ENCODE results near the gene GPR63. TPM values are rescaled to one million over a fixed set of nuclear protein-coding genes. Genes with fewer than 3 reads are reported as not detected.
"Not testable (repeated sequence)": the region's sequence is repeated elsewhere in the genome, so short reads cannot be mapped to it uniquely, and the experiment has no call there.

Gene GPR63
- polyA plus RNA-seq (2013): 0.99 and 1.0 TPM in 2 replicates

DNA sequence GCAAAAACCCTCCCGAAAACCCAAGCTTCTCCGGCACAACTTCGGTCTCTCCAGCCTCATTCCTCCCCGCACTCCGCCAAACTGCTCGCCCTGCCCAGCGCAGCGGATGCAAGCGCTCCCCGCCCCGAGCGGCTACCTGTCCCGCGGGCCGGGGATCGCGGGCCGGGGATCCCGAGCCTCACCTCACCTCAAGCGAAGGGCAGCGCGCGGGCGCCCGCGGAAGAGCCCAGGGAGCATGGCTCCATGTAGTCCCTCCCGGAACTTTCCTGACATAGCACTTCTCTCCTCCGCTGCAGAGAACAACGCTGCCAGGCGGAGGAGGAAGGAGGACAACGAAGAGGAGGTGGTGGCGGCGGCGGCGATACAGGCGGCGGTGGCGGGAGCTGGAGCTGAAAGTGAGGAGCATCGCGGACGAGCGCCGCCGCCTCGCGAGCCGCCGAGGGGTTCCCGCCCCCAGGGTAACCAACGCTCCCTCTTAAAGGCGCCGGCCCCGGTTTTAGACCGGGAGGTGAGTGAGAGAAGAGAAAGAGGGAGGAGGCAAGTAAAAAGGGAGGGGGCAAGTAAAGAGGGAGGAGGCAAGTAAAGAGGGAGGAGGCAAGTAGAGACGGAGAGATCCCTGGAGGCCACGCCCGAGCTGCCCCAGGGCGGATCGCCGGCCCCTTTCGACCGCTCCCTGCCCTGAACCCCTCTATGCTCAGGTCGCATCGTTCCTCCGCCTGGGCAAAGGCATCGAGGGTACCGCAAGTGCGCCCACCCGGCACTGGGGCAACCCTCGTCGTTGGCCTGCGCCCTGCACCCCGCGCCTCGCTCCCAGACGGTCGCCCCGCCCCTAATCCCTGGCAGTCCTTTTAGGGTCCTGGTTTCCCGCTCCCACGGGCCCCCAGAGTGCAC lies at the start of gene GPR63:
Gene GPR63 (minus strand): TSS at position 397 of the 891 bp plus-strand sequence. CDS start 37,746 bp downstream, outside the sequence.
- peak within 1 kb of the TSS; percentile 69 for H3K9ac ChIP-seq (ENCODE audit: low read length)
- no peaks in the 10 kb centered on the region for H3K9me3 ChIP-seq (ENCODE audit: insufficient read depth, low read depth, low read length)
- no CpG with 5 or more reads among the region's 80 CpGs for WGBS (ENCODE audit: extremely low coverage, insufficient coverage, insufficient read length)
- peak within 1 kb of the TSS; percentile 54 for H3K18ac ChIP-seq (ENCODE audit: low read length)
- H3K27me3 ChIP-seq (ENCODE audit: insufficient read depth, low read length): no peaks in the 10 kb centered on the region
- H3K4me1 ChIP-seq (ENCODE audit: control insufficient read depth in 1 of 2, insufficient read depth in 2 of 2, low read length in 2 of 2): no peaks in the 10 kb centered on the region
- no peaks in the 10 kb centered on the region for H3K36me3 ChIP-seq (ENCODE audit: control insufficient read depth in 1 of 2, insufficient read depth in 2 of 2, low read length in 2 of 2)
- peak within 1 kb of the TSS; percentile 46 for H4K91ac ChIP-seq (ENCODE audit: low read depth, low read length)
- peak within 1 kb of the TSS; percentile 30 for H2BK12ac ChIP-seq (ENCODE audit: low read length)
- H3K79me2 ChIP-seq (ENCODE audit: control insufficient read depth, insufficient read depth, low read length, poor library complexity): peaks cover 5% of the 10 kb centered on the region
- no peak within 1 kb of the TSS for H3K23ac ChIP-seq (ENCODE audit: low read length)
- peak within 1 kb of the TSS; percentile 99 for H3K4me2 ChIP-seq (ENCODE audit: low read length)
- no peak within 1 kb of the TSS for H2AK5ac ChIP-seq (ENCODE audit: low read length)
- peaks cover 4% of the 10 kb centered on the region for H3K79me1 ChIP-seq (ENCODE audit: low read length)
- peak within 1 kb of the TSS; percentile 51 for H2AFZ ChIP-seq (ENCODE audit: insufficient read depth, low read length, poor library complexity)
- H2BK120ac ChIP-seq (ENCODE audit: insufficient read depth, low read length, poor library complexity): peak within 1 kb of the TSS; percentile 33
- peak within 1 kb of the TSS; percentile 71 for H4K8ac ChIP-seq (ENCODE audit: low read depth, low read length)
- H3K4ac ChIP-seq (ENCODE audit: low read depth, low read length): no peak within 1 kb of the TSS
- peak within 1 kb of the TSS; percentile 65 for H3K14ac ChIP-seq (ENCODE audit: low read length)
- H2BK5ac ChIP-seq (ENCODE audit: low read depth, low read length, poor library complexity): no peak within 1 kb of the TSS
- peak; percentile 12 to 58 for DNase-seq
- H4K12ac ChIP-seq (ENCODE audit: low read depth, low read length): peak within 1 kb of the TSS; percentile 48
- peak within 1 kb of the TSS; percentile 81 for H3K4me3 ChIP-seq (ENCODE audit: low read depth, low read length)
- no peak within 1 kb of the TSS for H3K27ac ChIP-seq (ENCODE audit: low read depth, low read length)

GRCh38 chr6:96886519-96886918 lies 49.2 kb upstream of the GPR63 start:
- no peak overlapping the region for H3K4me2 ChIP-seq (ENCODE audit: low read length)
- H3K36me3 ChIP-seq (ENCODE audit: control insufficient read depth in 1 of 2, insufficient read depth in 2 of 2, low read length in 2 of 2): peaks cover 1 to 2% of the 10 kb centered on the region in 2 experiments
- H3K4me1 ChIP-seq (ENCODE audit: control insufficient read depth in 1 of 2, insufficient read depth in 2 of 2, low read length in 2 of 2): no peaks in the 10 kb centered on the region
- no CpG with 5 or more reads among the region's 1 CpG for WGBS (ENCODE audit: extremely low coverage, insufficient coverage, insufficient read length)
- no peak overlapping the region for H2BK12ac ChIP-seq (ENCODE audit: low read length)
- H3K14ac ChIP-seq (ENCODE audit: low read length): no peak overlapping the region
- H2AFZ ChIP-seq (ENCODE audit: insufficient read depth, low read length, poor library complexity): no peak overlapping the region
- H2BK120ac ChIP-seq (ENCODE audit: insufficient read depth, low read length, poor library complexity): no peak overlapping the region
- no peak overlapping the region for H3K4ac ChIP-seq (ENCODE audit: low read depth, low read length)
- no peak overlapping the region for H4K91ac ChIP-seq (ENCODE audit: low read depth, low read length)
- DNase-seq: no peak
- no peaks in the 10 kb centered on the region for H3K79me2 ChIP-seq (ENCODE audit: control insufficient read depth, insufficient read depth, low read length, poor library complexity)
- H4K8ac ChIP-seq (ENCODE audit: low read depth, low read length): no peak overlapping the region
- H3K4me3 ChIP-seq (ENCODE audit: low read depth, low read length): no peak overlapping the region
- H2BK5ac ChIP-seq (ENCODE audit: low read depth, low read length, poor library complexity): no peak overlapping the region
- no peak overlapping the region for H3K27ac ChIP-seq (ENCODE audit: low read depth, low read length)
- H3K9ac ChIP-seq (ENCODE audit: low read length): no peak overlapping the region
- H3K79me1 ChIP-seq (ENCODE audit: low read length): no peaks in the 10 kb centered on the region
- H3K27me3 ChIP-seq (ENCODE audit: insufficient read depth, low read length): no peaks in the 10 kb centered on the region
- no peak overlapping the region for H4K12ac ChIP-seq (ENCODE audit: low read depth, low read length)
- H3K23ac ChIP-seq (ENCODE audit: low read length): no peak overlapping the region
- H3K18ac ChIP-seq (ENCODE audit: low read length): no peak overlapping the region
- H2AK5ac ChIP-seq (ENCODE audit: low read length): no peak overlapping the region
- H3K9me3 ChIP-seq (ENCODE audit: insufficient read depth, low read depth, low read length): no peaks in the 10 kb centered on the region

- H3K4me3 ChIP-seq (ENCODE audit: low read depth, low read length); H3K18ac ChIP-seq (ENCODE audit: low read length); H4K91ac ChIP-seq (ENCODE audit: low read depth, low read length); DNase-seq; H3K9ac ChIP-seq (ENCODE audit: low read length); H2BK120ac ChIP-seq (ENCODE audit: insufficient read depth, low read length, poor library complexity); H3K23ac ChIP-seq (ENCODE audit: low read length); H3K27ac ChIP-seq (ENCODE audit: low read depth, low read length); H4K8ac ChIP-seq (ENCODE audit: low read depth, low read length); H3K4me2 ChIP-seq (ENCODE audit: low read length); H3K36me3 ChIP-seq (ENCODE audit: control insufficient read depth in 1 of 2, insufficient read depth in 2 of 2, low read length in 2 of 2); H3K4ac ChIP-seq (ENCODE audit: low read depth, low read length); H2BK5ac ChIP-seq (ENCODE audit: low read depth, low read length, poor library complexity); H3K27me3 ChIP-seq (ENCODE audit: insufficient read depth, low read length); H2AK5ac ChIP-seq (ENCODE audit: low read length); H3K79me2 ChIP-seq (ENCODE audit: control insufficient read depth, insufficient read depth, low read length, poor library complexity); H3K79me1 ChIP-seq (ENCODE audit: low read length); H2BK12ac ChIP-seq (ENCODE audit: low read length); H3K9me3 ChIP-seq (ENCODE audit: insufficient read depth, low read depth, low read length); H3K4me1 ChIP-seq (ENCODE audit: control insufficient read depth in 1 of 2, insufficient read depth in 2 of 2, low read length in 2 of 2); H4K12ac ChIP-seq (ENCODE audit: low read depth, low read length); H2AFZ ChIP-seq (ENCODE audit: insufficient read depth, low read length, poor library complexity); H3K14ac ChIP-seq (ENCODE audit: low read length): not testable (repeated sequence)
- no CpG with 5 or more reads among the region's 5 CpGs for WGBS (ENCODE audit: extremely low coverage, insufficient coverage, insufficient read length)
Measured at GRCh38 chr6:96885187-96885631, 47.9 kb upstream of the GPR63 start.

GRCh38 chr6:96878143-96878542 lies 40.9 kb upstream of the GPR63 start:
- no peak overlapping the region for H3K27ac ChIP-seq (ENCODE audit: low read depth, low read length)
- H4K12ac ChIP-seq (ENCODE audit: low read depth, low read length): no peak overlapping the region
- H3K9me3 ChIP-seq (ENCODE audit: insufficient read depth, low read depth, low read length): no peaks in the 10 kb centered on the region
- H3K4me1 ChIP-seq (ENCODE audit: control insufficient read depth in 1 of 2, insufficient read depth in 2 of 2, low read length in 2 of 2): no peaks in the 10 kb centered on the region
- H4K91ac ChIP-seq (ENCODE audit: low read depth, low read length): no peak overlapping the region
- H2BK12ac ChIP-seq (ENCODE audit: low read length): no peak overlapping the region
- no peak overlapping the region for H3K4me2 ChIP-seq (ENCODE audit: low read length)
- H3K27me3 ChIP-seq (ENCODE audit: insufficient read depth, low read length): no peaks in the 10 kb centered on the region
- H3K4ac ChIP-seq (ENCODE audit: low read depth, low read length): no peak overlapping the region
- H3K14ac ChIP-seq (ENCODE audit: low read length): no peak overlapping the region
- H4K8ac ChIP-seq (ENCODE audit: low read depth, low read length): no peak overlapping the region
- no peak overlapping the region for H3K23ac ChIP-seq (ENCODE audit: low read length)
- no peaks in the 10 kb centered on the region for H3K79me2 ChIP-seq (ENCODE audit: control insufficient read depth, insufficient read depth, low read length, poor library complexity)
- no peak overlapping the region for H2BK120ac ChIP-seq (ENCODE audit: insufficient read depth, low read length, poor library complexity)
- H3K4me3 ChIP-seq (ENCODE audit: low read depth, low read length): no peak overlapping the region
- no peaks in the 10 kb centered on the region for H3K36me3 ChIP-seq (ENCODE audit: control insufficient read depth in 1 of 2, insufficient read depth in 2 of 2, low read length in 2 of 2)
- no peaks in the 10 kb centered on the region for H3K79me1 ChIP-seq (ENCODE audit: low read length)
- H2BK5ac ChIP-seq (ENCODE audit: low read depth, low read length, poor library complexity): no peak overlapping the region
- no peak for DNase-seq
- H3K9ac ChIP-seq (ENCODE audit: low read length): no peak overlapping the region
- H3K18ac ChIP-seq (ENCODE audit: low read length): no peak overlapping the region
- H2AFZ ChIP-seq (ENCODE audit: insufficient read depth, low read length, poor library complexity): no peak overlapping the region
- no peak overlapping the region for H2AK5ac ChIP-seq (ENCODE audit: low read length)

All from trophoblast cell (in vitro differentiated cells and primary cell).